Body of pancreas (tissue), 4 donors: ENCODE results near the gene FGR. TPM values are rescaled to one million over a fixed set of nuclear protein-coding genes. Genes with fewer than 3 reads are reported as not detected.
A peak's percentile ranks its signal among the peaks of the same experiment; 100 is the strongest.

Source experiments
- ATAC-seq: fragments of 150-250 bp; one replicate; pipeline ENCODE4 v1.9.1; 2016
- DNase-seq, 4 donors: peaks; one replicate each; pipeline ENCODE4 v3.0.0-alpha.2; 2019
- H3K27ac ChIP-seq, 4 donors: fragments of 200-600 bp; sonication (generic); 1 replicate in 3 of 4; 2 replicates in 1 of 4; pipeline versions ENCODE4 v1.5.1 to v1.6.1; 2016 to 2019; ENCODE audit warnings: mild to moderate bottlenecking in 1 of 4, mixed read lengths in 1 of 4, moderate library complexity in 1 of 4
- H3K27me3 ChIP-seq, 2 donors: fragments of 200-600 bp; sonication (generic); one replicate each; pipeline ENCODE4 v1.6.0; 2016; ENCODE audit warnings: mild to moderate bottlenecking in 1 of 2
- H3K36me3 ChIP-seq, 2 donors: fragments of 200-600 bp; sonication (generic); replicated peaks in 1 of 2; 2 replicates each; pipeline ENCODE4 v1.5.1; 2016; ENCODE audit warnings: low read depth in 2 of 2; ENCODE audit not compliant: insufficient read depth in 1 of 2
- H3K4me1 ChIP-seq: fragments of 200-600 bp; sonication (generic); one replicate; pipeline ENCODE4 v1.6.0; 2016
- H3K4me3 ChIP-seq, 2 donors: fragments of 200-600 bp; sonication (generic); 1 replicate in 1 of 2; 2 replicates in 1 of 2; pipeline ENCODE4 v1.5.1; 2016 to 2019
- H3K9me3 ChIP-seq, 3 donors: fragments of 200-600 bp; sonication (generic); 1 replicate in 2 of 3; 2 replicates in 1 of 3; pipeline ENCODE4 v1.5.1; 2016
- POLR2A ChIP-seq, 3 donors: fragments of 450-650 bp; IDR thresholded peaks; one replicate each; pipeline ENCODE4 v1.6.1; 2016; ENCODE audit warnings: antibody characterized with exemption in 3 of 3, mild to moderate bottlenecking in 2 of 3
- WGBS, 2 donors: methylation state at CpG; one replicate each; pipeline ENCODE4 v1.1.5; 2017; 5-methylcytosine and 5-hydroxymethylcytosine counted together
- intact Hi-C: fragments of 100-400 bp; cut with DNase I; formaldehyde crosslinking; loops from one replicate; pipeline ENCODE4 v1.15.1; 2023
- total RNA-seq, 2 donors: library from RNA; depleted of rRNA; stranded (reverse); fragments of >200 nt; gene quantifications; one replicate each; pipeline ENCODE4 v1.1.0, GENCODE V29; 2016
- TF ChIP-seq, protein P1 (sequence below), 7 experiments: fragments of 450-650 bp in 4 of 7; fragments of 200-600 bp in 3 of 7; sonication (generic) in 3 of 7; IDR thresholded peaks; one replicate each; pipeline ENCODE4 v1.5.1; 2016 to 2019; ENCODE audit warnings: antibody characterized with exemption in 7 of 7

The FGR gene
- total RNA-seq, 2 donors from 2014 or later, result 3.0 to 5.4 TPM

DNA sequence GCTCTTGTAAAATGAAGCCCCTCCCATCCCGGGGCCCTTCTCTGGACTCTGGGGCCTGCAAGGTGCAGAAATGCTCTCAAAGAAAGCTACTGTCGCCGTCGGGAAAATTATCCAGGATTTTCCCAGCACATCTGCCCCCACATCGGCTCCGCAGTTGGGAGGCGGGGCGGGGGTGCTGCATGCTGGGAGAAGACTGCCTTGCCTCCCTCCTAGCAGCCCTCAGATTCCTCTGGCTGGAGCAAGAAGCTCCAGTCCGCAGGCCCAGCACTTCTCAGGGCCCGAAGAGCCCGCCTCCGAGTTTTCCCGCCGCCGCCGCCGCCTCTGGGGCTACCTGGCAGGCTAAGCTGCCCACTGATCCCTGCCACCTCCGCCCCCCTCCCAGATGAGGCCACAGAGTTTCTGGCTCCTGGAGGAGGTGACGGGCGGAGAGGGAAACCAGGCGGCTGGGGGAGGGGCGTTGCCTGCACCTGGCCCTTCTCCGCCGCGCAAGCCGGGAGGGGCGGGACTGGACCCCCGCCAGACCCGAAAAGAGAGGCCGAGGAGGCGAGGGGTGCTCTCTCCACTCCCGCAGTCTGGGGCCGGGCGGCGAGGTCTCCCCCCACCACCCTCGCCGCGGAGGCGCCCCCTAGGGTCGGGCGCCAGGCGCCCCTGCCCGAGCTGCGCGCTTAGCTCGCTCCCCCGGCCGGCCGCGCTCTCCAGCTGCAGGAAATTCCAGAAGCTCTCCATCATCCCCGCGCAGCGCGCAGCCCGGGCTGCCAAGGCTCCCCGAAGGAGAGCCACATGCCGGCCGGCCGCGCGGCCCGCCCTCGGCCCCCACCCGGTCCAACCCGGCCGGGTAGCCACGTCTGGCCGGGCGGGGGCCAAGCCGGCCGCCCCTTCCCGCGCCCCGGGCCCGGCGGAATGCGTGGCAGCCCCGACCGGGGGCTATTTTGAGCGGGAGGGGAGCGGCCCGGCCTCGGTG lies 59.8 kb downstream of the FGR start:
- WGBS, 2 donors, result 4 to 21% methylated on average over 8 to 83 of the region's 83 CpGs
- Histone ChIP-seq H3K4me3 (peak overlapping the region in 1 of 2 donors; percentile 6), H3K27ac (peak overlapping the region; percentile 95 to 98 (median 97)), H3K27me3 (no peaks in the 10 kb centered on the region), H3K9me3 (no peaks in the 10 kb centered on the region), H3K4me1 (peaks cover 66% of the 10 kb centered on the region), H3K36me3 (no peaks in the 10 kb centered on the region)
- TF ChIP-seq, protein P1, sequence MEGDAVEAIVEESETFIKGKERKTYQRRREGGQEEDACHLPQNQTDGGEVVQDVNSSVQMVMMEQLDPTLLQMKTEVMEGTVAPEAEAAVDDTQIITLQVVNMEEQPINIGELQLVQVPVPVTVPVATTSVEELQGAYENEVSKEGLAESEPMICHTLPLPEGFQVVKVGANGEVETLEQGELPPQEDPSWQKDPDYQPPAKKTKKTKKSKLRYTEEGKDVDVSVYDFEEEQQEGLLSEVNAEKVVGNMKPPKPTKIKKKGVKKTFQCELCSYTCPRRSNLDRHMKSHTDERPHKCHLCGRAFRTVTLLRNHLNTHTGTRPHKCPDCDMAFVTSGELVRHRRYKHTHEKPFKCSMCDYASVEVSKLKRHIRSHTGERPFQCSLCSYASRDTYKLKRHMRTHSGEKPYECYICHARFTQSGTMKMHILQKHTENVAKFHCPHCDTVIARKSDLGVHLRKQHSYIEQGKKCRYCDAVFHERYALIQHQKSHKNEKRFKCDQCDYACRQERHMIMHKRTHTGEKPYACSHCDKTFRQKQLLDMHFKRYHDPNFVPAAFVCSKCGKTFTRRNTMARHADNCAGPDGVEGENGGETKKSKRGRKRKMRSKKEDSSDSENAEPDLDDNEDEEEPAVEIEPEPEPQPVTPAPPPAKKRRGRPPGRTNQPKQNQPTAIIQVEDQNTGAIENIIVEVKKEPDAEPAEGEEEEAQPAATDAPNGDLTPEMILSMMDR (IDR thresholded peaks at IDR 0.05), result peak in 5 of 7 experiments; percentile 14 to 51 (median 29)
- peak; percentile 46 to 62 (median 47) for TF ChIP-seq POLR2A (IDR thresholded peaks at IDR 0.05)
- peak; percentile 76 for ATAC-seq
- intact Hi-C loops, result no loop called here
- peak; percentile 88 to 95 (median 92) for DNase-seq

DNA sequence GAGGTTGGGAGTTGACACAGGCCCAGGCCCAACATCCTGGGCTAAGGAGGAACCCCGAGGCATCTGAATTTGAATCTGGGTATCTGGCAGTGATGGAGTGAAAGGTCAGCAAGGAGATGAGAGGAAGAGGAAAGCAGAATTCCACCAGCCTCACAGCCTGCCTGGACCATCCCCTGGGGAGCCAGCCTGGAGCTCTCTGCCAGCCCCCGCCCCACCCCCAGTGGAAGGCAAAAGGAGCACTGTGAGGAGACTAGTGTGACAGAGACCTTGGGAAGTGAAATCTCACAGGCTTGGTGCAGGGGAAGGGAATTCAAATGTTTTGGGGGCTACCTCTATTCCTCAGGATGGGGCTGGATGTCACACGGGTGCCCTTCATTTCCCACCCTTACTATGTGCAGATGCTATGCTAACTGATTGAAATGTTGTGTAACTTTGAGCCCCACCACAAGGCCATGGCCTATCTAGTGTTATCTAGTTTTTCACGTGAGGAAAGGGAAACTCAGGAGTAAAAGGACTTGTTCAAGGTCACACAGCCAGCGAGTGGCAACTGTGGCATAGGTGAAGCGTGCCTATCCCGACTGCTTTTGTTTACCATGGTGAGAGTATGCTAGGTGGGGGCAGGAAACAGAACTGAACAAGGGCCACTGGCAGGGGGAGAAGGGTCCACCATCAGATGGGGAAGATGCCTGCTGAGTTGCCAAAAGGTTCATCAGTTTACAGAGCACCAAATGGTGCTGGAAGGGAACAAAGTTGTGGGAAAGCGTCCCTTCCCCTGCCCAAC lies 60.8 kb downstream of the FGR start:
- peak overlapping the region; percentile 95 to 98 (median 97) for H3K27ac ChIP-seq
- H3K4me1 ChIP-seq, result peaks cover 76% of the 10 kb centered on the region
- TF ChIP-seq POLR2A (IDR thresholded peaks at IDR 0.05), result no peak
- TF ChIP-seq, protein P1 (IDR thresholded peaks at IDR 0.05), result no peak
- ATAC-seq (no peak), DNase-seq (peak in 3 of 4 donors; percentile 51 to 60 (median 54))
- H3K36me3 ChIP-seq, result no peaks in the 10 kb centered on the region
- no peaks in the 10 kb centered on the region for H3K27me3 ChIP-seq
- 43 to 44% methylated on average over 8 of the region's 8 CpGs for WGBS, 2 donors
- H3K4me3 ChIP-seq, result no peak overlapping the region
- no peaks in the 10 kb centered on the region for H3K9me3 ChIP-seq
- intact Hi-C loops, result no loop called here

DNA sequence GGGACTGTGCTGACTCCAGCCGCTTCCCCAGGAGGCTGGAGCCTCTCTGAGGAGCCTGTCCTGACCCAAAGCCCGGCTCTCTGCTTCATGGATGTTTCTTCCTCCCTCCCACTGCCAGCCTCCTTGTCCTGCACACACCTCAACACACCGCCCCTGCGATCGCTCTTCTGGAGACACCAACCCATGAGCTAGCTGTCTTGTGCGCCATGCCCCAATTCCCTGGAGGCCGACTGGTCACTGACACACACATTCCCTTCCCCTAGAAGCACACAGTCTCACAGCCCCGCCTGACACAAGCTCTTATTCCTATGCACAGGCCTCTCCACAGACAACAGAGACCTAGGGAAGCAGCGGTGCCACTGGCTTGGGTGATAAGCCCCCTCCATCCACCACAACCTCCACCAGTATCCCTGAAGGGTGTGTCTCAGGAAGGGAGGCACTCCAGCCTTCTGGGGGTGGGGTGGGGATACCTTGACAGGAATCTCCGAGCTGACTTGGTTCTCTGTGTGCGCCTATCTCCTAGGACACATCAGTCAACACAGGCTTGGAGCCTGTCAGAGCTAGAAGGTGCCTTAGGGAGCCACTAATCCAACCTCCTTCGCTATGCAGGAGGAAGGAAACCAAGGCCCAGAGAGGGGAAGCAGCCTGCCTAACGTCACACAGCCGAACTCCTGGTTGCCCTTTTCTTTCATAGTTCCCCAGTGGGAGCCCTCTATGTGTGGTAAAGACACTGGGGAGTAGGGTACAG lies 62.1 kb downstream of the FGR start:
- TF ChIP-seq, protein P1 (IDR thresholded peaks at IDR 0.05), result no peak
- TF ChIP-seq POLR2A (IDR thresholded peaks at IDR 0.05), result no peak
- H3K9me3 ChIP-seq, result no peaks in the 10 kb centered on the region
- peak overlapping the region; percentile 90 to 98 (median 96) for H3K27ac ChIP-seq
- ATAC-seq (no peak), DNase-seq (peak in 1 of 4 donors; percentile 14)
- no peaks in the 10 kb centered on the region for H3K36me3 ChIP-seq
- no peak overlapping the region for H3K4me3 ChIP-seq
- H3K27me3 ChIP-seq, result no peaks in the 10 kb centered on the region
- WGBS, 2 donors, result 80 to 81% methylated on average over 13 to 14 of the region's 14 CpGs
- intact Hi-C loops, result no loop called here
- peaks cover 89% of the 10 kb centered on the region for H3K4me1 ChIP-seq

DNA sequence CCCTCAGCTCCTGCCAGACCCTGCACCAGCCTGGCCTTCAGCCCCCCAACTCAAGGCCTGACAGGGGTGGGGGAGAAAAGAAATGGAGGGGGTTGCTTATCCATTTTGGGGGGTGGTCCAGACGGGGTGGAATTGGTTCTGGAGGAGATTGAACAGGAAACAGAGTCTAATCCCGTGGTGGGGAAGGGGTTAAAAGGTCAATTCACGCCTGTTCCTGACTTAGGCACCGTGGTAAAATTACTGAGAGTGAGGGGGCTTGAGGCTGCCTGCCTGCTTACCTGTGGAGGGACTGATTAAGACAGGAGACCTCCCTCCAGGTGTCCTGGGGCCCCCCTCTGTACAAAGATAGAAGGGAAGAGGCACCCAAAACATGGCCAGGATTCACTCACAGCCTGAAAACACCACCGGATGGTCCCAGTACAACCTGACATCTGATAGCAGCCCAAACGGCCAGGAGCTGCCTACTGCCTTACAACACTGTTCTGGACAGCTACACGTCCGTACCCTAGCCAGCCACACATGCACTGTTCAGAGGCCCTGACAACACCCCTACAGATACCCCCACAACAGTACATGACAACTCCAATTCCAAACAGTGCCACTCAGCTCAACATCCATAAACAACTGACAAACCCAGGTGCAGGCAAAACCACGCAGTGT lies 62.8 kb downstream of the FGR start:
- Histone ChIP-seq H3K36me3 (no peaks in the 10 kb centered on the region), H3K9me3 (no peaks in the 10 kb centered on the region), H3K4me1 (peaks cover 94% of the 10 kb centered on the region), H3K27ac (peak overlapping the region; percentile 90 to 98 (median 96)), H3K4me3 (no peak overlapping the region), H3K27me3 (no peaks in the 10 kb centered on the region)
- intact Hi-C loops, result no loop called here
- DNase-seq (peak in 1 of 4 donors; percentile 19), ATAC-seq (no peak)
- 17% methylated on average over 9 of the region's 9 CpGs for WGBS, 2 donors
- TF ChIP-seq, protein P1 (IDR thresholded peaks at IDR 0.05), result no peak
- no peak for TF ChIP-seq POLR2A (IDR thresholded peaks at IDR 0.05)
